MCF 10A (cell line): ENCODE measurements around the gene C4BPA. TPM values are rescaled to one million over a fixed set of nuclear protein-coding genes. Genes with fewer than 3 reads are reported as not detected.

Experiments used
- BruUV-seq: library from RNA; stranded (reverse); fragments of 400-500 nt; replicated peaks from 2 replicates; lab custom pipeline; 2021; lab: Mats Ljungman, UMichigan
- CTCF ChIA-PET: fragments of 300-600 bp; sonication (Branson Sonifier 250); formaldehyde crosslinking; extraction: SDS; loops from one replicate; lab custom pipeline; 2021; ENCODE audit warnings: antibody characterized with exemption, inconsistent platforms; lab: Yijun Ruan, JAX
- POLR2A ChIA-PET: fragments of 300-600, 350-650 bp; sonication (Branson Sonifier 250); formaldehyde crosslinking; extraction: SDS; loops from one replicate; lab custom pipeline; 2020; ENCODE audit warnings: antibody characterized with exemption, inconsistent platforms; lab: Yijun Ruan, JAX
- DNase-seq: peaks from one replicate; pipeline ENCODE4 v3.0.0-alpha.2; 2018; ENCODE audit not compliant: unreplicated experiment
- H3K27ac Mint-ChIP-seq: one replicate; pipeline ENCODE4 v1.8.0; 2022; ENCODE audit warnings: mild to moderate bottlenecking, low read depth, mixed read lengths; ENCODE audit not compliant: unreplicated experiment
- H3K27me3 Mint-ChIP-seq: one replicate; pipeline ENCODE4 v1.8.0; 2022; ENCODE audit warnings: mixed read lengths; ENCODE audit not compliant: insufficient read depth, unreplicated experiment
- H3K36me3 Mint-ChIP-seq: one replicate; pipeline ENCODE4 v1.8.0; 2022; ENCODE audit warnings: mild to moderate bottlenecking, moderate library complexity, mixed read lengths; ENCODE audit not compliant: insufficient read depth, unreplicated experiment
- H3K4me1 Mint-ChIP-seq: one replicate; pipeline ENCODE4 v1.8.0; 2022; ENCODE audit warnings: mixed read lengths; ENCODE audit not compliant: insufficient read depth, unreplicated experiment
- H3K4me3 Mint-ChIP-seq: one replicate; pipeline ENCODE4 v1.8.0; 2022; ENCODE audit warnings: mild to moderate bottlenecking, moderate library complexity, mixed read lengths; ENCODE audit not compliant: unreplicated experiment
- H3K9me3 Mint-ChIP-seq: one replicate; pipeline ENCODE4 v1.8.0; 2022; ENCODE audit warnings: mixed read lengths; ENCODE audit not compliant: unreplicated experiment
- CTCF ChIP-seq: fragments of 200-600 bp; IDR thresholded peaks from one replicate; pipeline ENCODE4 v1.8.0; 2022; ENCODE audit warnings: antibody characterized with exemption, mild to moderate bottlenecking; ENCODE audit not compliant: unreplicated experiment
- intact Hi-C: fragments of 100-400 bp; cut with micrococcal nuclease; formaldehyde crosslinking; loops from 2 replicates; pipeline ENCODE4 v1.14.1; 2022
- total RNA-seq: library from RNA; stranded (reverse); gene quantifications from 2 replicates; pipeline ENCODE4 v1.2.3, GENCODE V29; 2022

C4BPA gene
- total RNA-seq, 1 experiment from 2014 or later, result not detected

- no peak for TF ChIP-seq CTCF
- no peaks in the 10 kb centered on the region for H3K27me3 Mint-ChIP-seq
- no peak overlapping the region for H3K4me3 Mint-ChIP-seq
- H3K9me3 Mint-ChIP-seq, result no peaks in the 10 kb centered on the region
- intact Hi-C loops, result no loop called here
- H3K36me3 Mint-ChIP-seq, result no peaks in the 10 kb centered on the region
- no peaks in the 10 kb centered on the region for H3K4me1 Mint-ChIP-seq
- H3K27ac Mint-ChIP-seq, result no peak overlapping the region
- BruUV-seq, result no TSS peak
- ChIA-PET POLR2A (no interaction called here), CTCF (interaction anchor here (0.7 kb wide), 1 partner anchor 233 kb away, joined by 4 read pairs; no protein-coding TSS in a partner anchor)
- no peak for DNase-seq
Observed at GRCh38 chr1:207174913-207175312, 70.9 kb downstream of the C4BPA start.

GRCh38 chr1:207179036-207179435 is 75.0 kb downstream of the C4BPA start:
- no peak for DNase-seq
- POLR2A ChIA-PET, result interaction anchor here (0.7 to 1.0 kb wide), 2 partner anchors 61 to 143 kb away, joined by 3 read pairs; partner anchors contain the start of gene CD55
- no peaks in the 10 kb centered on the region for H3K27me3 Mint-ChIP-seq
- H3K4me1 Mint-ChIP-seq, result no peaks in the 10 kb centered on the region
- intact Hi-C loops, result no loop called here
- no peaks in the 10 kb centered on the region for H3K9me3 Mint-ChIP-seq
- TF ChIP-seq CTCF, result no peak
- H3K27ac Mint-ChIP-seq, result no peak overlapping the region
- H3K36me3 Mint-ChIP-seq, result no peaks in the 10 kb centered on the region
- no peak overlapping the region for H3K4me3 Mint-ChIP-seq
- CTCF ChIA-PET, result interaction anchor here (0.6 to 4.1 kb wide), 4 partner anchors 9 to 226 kb away, joined by 3 to 62 read pairs (median 4); no protein-coding TSS in a partner anchor
- no TSS peak for BruUV-seq

- Mint-ChIP-seq H3K36me3 (no peaks in the 10 kb centered on the region), H3K27ac (no peak overlapping the region), H3K4me1 (no peaks in the 10 kb centered on the region), H3K4me3 (no peak overlapping the region), H3K9me3 (no peaks in the 10 kb centered on the region), H3K27me3 (no peaks in the 10 kb centered on the region)
- intact Hi-C loops, result loop anchor here (1.0 kb wide), 4 partner anchors 98 to 317 kb away; partner anchors contain the start of gene CD55
- ChIA-PET CTCF (interaction anchor here (0.6 to 4.1 kb wide), 37 partner anchors 13 to 1513 kb away, joined by 3 to 62 read pairs (median 4); partner anchors contain the start of genes CD55 and CR1), POLR2A (interaction anchor here (0.6 to 2.5 kb wide), 10 partner anchors 17 to 323 kb away, joined by 3 to 20 read pairs (median 4); partner anchors contain the start of gene CD55)
- no TSS peak for BruUV-seq
- peak; percentile 84 for TF ChIP-seq CTCF
- DNase-seq, result peak; percentile 66
Observed at GRCh38 chr1:207181847-207182246, 77.8 kb downstream of the C4BPA start.

- Mint-ChIP-seq H3K4me1 (no peaks in the 10 kb centered on the region), H3K27me3 (no peaks in the 10 kb centered on the region), H3K9me3 (no peaks in the 10 kb centered on the region), H3K4me3 (no peak overlapping the region), H3K36me3 (no peaks in the 10 kb centered on the region), H3K27ac (no peak overlapping the region)
- POLR2A ChIA-PET, result interaction anchor here (0.6 to 2.1 kb wide), 4 partner anchors 17 to 123 kb away, joined by 3 to 9 read pairs (median 4); no protein-coding TSS in a partner anchor
- no peak for TF ChIP-seq CTCF
- intact Hi-C loops, result no loop called here
- no TSS peak for BruUV-seq
- CTCF ChIA-PET, result interaction anchor here (0.9 to 3.7 kb wide), 5 partner anchors 9 to 219 kb away, joined by 3 to 42 read pairs (median 4); no protein-coding TSS in a partner anchor
- no peak for DNase-seq
Observed at GRCh38 chr1:207186503-207186902, 82.5 kb downstream of the C4BPA start.
